ENCODE data around the gene P3H1.
"Not testable (repeated sequence)": the region's sequence is repeated elsewhere in the genome, so short reads cannot be mapped to it uniquely, and the experiment has no call there.

Gene P3H1

DNA sequence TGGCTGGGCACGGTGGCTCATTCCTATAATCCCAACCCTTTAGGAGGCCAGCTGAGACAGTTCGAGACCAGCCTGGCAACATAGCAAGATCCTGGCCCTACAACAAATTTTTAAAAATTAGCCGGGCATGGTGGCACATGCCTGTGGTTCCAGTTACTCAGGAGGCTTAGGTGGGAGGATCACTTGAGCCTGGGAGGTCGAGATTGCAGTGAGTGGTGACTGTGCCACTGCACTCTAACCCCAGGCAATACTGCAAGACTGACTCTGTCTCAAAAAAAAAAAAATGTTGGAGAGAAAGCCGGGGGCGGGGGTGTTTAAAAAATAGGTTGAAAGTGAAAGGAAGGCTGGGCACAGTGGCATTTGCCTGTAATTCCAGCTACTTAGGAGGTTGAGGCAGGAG, 43.3 kb downstream of the P3H1 start:
- no peak for DNase-seq

DNA sequence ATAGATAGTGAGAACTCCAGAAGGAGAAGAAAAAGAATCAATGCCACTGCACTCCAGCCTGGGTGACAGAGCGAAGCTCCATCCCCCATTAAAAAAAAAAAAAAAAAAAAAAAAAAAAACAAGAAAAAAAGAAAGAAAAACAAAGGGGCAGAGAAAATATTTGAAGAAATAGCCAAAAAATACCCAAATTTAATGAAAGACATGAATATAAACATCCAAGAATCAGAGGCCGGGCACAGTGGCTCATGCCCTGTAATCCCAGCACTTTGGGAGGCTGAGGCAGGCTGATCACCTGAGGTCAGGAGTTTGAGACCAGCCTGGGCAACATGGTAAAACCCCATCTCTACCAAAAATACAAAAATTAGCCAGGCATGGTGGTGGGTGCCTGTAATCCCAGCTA, 44.4 kb downstream of the P3H1 start:
- not testable (repeated sequence) for DNase-seq

DNA sequence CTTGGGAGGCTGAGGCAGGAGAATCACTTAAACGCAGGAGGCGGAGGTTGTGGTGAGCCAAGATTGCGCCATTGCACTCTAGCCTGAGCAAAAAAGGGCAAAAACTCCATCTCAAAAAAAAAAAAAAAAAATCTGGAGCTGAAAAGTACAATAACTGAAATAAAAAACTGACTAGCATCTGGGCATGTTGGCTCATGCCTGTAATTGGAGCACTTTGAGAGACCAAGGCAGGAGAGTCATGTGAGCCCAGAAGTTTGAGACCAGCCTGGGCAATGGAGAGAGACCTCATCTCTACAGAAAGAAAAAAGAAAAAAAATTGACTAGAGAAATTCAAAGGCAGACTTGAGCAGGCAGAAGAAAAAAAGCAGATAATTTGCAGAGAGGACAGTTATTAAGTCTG, 44.9 kb downstream of the P3H1 start:
- DNase-seq = no peak

DNA sequence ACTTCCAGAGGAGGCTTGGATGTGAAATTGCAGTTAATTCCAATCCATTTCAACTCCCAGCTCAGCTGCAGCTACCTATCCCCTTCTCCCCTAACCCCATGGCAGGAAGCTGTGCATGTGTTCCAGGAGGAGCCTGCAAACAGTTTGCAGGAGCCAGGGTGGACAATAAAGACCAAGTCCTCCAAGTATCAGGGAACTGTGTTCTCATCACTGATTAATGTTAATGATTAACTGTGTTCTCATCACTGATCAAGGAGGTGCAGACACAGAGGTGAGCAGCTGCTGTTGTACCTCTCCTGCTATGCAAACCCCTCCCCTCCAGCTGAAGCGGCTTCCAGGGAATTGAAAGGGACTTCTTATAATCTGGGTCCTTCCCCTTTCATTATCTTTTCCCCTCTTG, 46.0 kb downstream of the P3H1 start:
- DNase-seq = no peak

DNA sequence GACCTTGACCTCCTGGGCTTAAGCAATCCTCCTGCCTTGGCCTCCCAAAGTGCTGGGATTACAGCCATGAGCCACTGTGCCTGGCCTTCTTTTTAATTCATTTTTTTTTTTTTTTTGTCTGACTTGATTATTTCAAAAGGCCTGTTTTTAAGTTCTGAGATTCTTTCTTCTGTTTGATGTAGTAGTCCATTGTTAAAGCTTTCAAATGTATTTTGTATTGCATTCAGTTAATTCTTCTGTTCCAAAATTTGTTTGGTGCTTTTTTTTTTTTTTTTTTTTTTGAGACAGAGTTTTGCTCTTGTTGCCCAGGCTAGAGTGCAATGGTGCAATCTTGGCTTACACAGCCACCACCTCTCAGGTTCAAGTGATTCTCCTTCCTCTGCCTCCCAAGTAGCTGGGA, 52.4 kb downstream of the P3H1 start:
- not testable (repeated sequence) for DNase-seq

DNA sequence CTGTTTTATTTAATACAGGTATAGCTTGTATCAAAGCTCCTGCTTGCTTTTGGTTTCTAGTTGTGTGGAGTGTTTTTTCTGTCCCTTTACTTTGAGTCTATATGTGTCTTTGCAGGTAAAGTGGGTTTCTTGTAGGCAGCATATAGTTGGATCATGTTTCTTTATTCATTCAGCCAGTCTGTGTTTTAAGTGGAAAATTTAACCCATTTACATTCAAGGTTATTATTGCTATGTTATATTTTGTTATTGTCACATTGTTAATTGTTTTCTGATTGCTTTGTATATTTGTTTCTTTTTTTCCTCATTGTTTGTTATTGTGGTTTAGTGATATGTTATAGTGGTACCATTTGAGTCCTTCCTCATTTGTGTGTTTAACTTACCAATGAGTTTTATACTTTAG, 53.5 kb downstream of the P3H1 start:
- no peak for DNase-seq

DNA sequence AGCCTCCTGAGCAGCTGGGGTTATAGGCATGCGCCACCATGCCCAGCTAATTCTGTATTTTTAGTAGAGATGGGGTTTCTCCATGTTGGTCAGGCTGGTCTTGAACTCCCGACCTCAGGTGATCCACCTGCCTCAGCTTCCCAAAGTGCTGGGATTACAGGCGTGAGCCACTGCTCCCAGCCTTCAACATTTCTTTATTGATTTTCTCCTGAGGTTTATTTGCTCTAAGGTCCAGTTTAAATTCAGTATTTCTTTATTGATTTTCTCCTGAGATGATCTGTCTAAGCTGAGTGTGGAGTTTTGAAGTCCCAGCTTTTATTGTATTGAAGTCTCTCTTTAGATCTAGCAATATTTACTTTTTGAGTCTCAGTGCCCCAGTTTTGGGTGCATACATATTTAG, 54.0 kb downstream of the P3H1 start:
- not testable (repeated sequence) for DNase-seq

DNA sequence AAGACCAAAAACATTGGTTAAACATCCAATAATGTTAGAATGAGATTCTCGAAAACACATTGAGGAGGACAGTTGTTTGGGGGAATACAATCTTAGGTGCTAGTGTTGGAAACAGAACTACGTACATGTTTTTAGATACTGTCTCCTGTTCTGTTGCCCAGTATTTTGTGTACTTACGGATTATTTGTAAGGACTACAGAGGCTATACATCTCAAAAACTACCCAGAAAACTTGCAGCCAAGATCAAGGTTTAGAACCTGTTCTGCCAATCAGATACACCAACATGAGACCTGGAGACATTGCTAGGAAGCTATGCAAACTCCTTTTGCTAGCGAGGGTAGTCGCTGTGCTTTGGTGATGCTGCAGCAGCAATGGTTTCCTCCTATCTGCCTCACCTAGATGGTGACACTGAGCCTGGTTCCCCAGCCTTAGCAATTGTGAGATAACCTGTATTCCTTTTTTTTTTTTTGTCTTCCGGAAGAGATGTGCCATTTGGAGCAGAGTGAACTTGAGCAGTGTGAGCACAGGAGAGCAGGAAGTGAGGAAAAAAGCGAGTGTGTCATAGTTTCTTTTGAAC, 62.9 kb downstream of the P3H1 start:
- DNase-seq = no peak

DNA sequence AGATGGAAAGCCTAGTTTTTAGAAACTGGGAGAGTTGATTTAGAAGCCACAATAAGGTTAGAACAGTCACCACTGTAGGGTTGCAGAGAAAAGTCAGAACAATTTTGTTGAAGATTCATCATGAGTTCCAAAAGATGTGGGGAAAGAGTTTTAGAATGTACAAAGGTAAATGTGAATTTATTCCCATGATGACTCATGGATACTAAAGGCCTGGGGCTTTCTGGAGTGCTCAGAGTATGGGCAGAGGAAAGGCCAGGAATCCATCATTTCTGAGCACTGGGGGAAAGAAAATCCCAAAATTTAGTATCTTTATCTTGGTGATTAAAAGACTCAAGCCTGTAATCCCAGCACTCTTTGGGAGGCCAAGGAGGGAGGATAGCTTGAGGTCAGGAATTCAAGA, 66.8 kb downstream of the P3H1 start:
- DNase-seq = no peak

DNA sequence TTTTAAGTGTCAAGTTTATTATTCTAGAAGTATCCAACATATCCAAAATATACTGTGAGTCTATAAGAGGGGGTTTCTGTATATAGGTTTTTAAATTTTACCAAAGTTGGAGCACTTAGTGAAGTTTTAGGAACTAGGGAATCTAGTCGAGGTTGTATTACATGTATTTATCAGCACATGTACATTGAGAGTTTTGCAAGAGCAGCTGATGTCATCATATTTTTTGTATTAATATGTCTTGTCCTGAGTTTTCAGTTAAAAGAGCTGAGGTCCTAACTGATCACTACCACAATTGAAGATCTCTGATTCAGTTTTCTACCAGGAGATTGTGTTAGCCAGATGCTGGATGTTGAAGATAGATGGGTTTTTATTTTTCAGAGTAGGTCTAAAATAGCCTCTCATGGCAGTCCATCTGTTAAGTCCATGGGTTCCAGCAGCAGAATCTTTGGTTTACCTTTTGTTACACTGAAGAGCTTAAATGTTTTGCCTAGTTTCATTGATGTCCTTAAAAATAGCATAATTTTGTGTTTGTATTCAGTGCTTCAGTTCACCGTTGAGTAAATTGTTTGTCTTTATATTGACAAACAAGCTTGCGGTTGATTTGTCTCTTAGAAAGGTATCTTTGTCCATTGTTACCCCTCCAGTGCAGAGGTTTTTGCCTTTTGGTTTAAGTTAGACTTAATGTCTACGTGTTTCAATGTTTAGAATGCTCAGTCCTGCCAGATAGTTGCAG, 68.6 kb downstream of the P3H1 start:
- DNase-seq = no peak
